ENCODE results near the gene FAM120A. TPM values are rescaled to one million over a fixed set of nuclear protein-coding genes. Genes with fewer than 3 reads are reported as not detected.

The FAM120A gene
- total and polyA plus RNA-seq, 7 donors: 37.9 to 126 (median 70.1) TPM

DNA sequence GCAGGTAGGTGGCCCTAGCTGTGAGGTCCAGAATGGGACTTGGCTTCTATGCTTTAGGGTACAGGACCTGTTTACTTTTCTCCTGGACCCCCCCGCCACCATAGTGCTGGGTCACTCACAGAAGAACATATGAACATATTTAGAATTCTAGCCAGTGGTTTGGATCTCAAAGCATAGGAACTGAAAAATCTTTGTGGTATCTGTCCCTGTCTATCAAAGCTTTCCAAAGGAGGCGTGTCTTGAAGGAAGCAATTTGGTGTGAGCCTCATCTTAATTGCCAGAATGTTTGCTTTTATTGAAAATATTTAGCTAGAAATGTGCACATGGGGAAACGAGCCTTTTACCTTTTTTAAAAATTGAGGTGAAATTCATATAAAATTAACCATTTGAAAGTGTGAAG, 131.1 kb downstream of the FAM120A start:
- TF ChIP-seq, protein P1, sequence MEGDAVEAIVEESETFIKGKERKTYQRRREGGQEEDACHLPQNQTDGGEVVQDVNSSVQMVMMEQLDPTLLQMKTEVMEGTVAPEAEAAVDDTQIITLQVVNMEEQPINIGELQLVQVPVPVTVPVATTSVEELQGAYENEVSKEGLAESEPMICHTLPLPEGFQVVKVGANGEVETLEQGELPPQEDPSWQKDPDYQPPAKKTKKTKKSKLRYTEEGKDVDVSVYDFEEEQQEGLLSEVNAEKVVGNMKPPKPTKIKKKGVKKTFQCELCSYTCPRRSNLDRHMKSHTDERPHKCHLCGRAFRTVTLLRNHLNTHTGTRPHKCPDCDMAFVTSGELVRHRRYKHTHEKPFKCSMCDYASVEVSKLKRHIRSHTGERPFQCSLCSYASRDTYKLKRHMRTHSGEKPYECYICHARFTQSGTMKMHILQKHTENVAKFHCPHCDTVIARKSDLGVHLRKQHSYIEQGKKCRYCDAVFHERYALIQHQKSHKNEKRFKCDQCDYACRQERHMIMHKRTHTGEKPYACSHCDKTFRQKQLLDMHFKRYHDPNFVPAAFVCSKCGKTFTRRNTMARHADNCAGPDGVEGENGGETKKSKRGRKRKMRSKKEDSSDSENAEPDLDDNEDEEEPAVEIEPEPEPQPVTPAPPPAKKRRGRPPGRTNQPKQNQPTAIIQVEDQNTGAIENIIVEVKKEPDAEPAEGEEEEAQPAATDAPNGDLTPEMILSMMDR (IDR thresholded peaks at IDR 0.05): no peak
- WGBS, 3 donors: 66 to 86% (median 70%) methylated on average over 3 of the region's 3 CpGs
- DNase-seq: no peak
- no peak overlapping the region for H3K27ac ChIP-seq
- no peak overlapping the region for H3K4me3 ChIP-seq
- intact Hi-C loops (cut with DNase I): no loop called here
- H3K36me3 ChIP-seq (ENCODE audit: insufficient read depth in 1 of 2, low read depth in 1 of 2): no peaks in the 10 kb centered on the region
- peaks cover 65% of the 10 kb centered on the region for H3K4me1 ChIP-seq
- no peaks in the 10 kb centered on the region for H3K27me3 ChIP-seq (ENCODE audit: insufficient read depth in 3 of 3, low read length in 2 of 3)
- no peak for ATAC-seq
- H3K9me3 ChIP-seq: no peaks in the 10 kb centered on the region

DNA sequence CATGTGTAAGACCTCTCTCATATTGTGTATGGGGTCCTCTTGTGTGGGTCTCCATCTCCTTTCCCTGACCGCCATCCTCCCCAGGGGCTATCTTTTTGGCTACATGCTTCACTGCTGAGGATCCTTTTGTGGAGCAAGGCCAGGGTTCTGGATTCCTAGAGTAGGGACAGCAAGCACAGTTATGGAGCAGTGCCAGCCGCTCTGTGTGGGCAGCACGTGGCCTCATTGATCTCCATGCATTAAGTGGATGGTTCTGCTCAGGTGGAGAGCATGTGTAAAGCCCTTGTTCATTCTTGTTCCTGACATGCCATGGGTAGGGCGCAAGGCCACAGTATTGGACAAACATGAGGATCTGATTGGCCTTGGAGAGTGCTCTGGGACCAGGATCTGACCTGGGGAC, 133.8 kb downstream of the FAM120A start:
- no peaks in the 10 kb centered on the region for H3K9me3 ChIP-seq
- 85 to 96% (median 90%) methylated on average over 4 of the region's 4 CpGs for WGBS, 3 donors
- no peaks in the 10 kb centered on the region for H3K36me3 ChIP-seq (ENCODE audit: insufficient read depth in 1 of 2, low read depth in 1 of 2)
- H3K4me1 ChIP-seq: peaks cover 61% of the 10 kb centered on the region
- TF ChIP-seq, protein P1 (IDR thresholded peaks at IDR 0.05): no peak
- ATAC-seq (no peak), DNase-seq (no peak)
- intact Hi-C loops (cut with DNase I): no loop called here
- no peaks in the 10 kb centered on the region for H3K27me3 ChIP-seq (ENCODE audit: insufficient read depth in 3 of 3, low read length in 2 of 3)
- H3K27ac ChIP-seq: no peak overlapping the region
- no peak overlapping the region for H3K4me3 ChIP-seq

DNA sequence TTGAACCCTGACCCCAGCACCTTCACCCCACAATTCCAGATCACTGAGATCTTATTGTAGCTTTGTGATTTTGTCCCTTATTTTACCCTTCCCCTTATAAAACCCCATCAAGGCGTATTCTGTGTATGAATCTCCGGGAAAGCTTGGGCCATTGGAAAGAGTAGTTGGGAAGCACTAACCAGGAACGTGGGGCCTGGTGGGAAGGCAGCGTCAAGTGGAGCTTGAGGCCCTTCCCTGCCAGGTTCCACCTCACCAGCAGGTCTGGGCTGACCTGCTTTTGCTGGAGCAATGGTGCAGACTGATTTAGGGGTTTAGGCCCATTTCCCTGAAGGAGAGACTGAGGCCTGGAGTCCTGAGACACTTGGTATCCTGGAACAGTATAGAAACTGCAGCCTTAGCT, 134.2 kb downstream of the FAM120A start:
- Histone ChIP-seq H3K9me3 (no peaks in the 10 kb centered on the region), H3K36me3 (ENCODE audit: insufficient read depth in 1 of 2, low read depth in 1 of 2) (no peaks in the 10 kb centered on the region), H3K27me3 (ENCODE audit: insufficient read depth in 3 of 3, low read length in 2 of 3) (no peaks in the 10 kb centered on the region), H3K27ac (no peak overlapping the region), H3K4me3 (no peak overlapping the region), H3K4me1 (peaks cover 60% of the 10 kb centered on the region)
- TF ChIP-seq, protein P1 (IDR thresholded peaks at IDR 0.05): no peak
- no peak for ATAC-seq
- DNase-seq: no peak
- 95 to 98% (median 97%) methylated on average over 4 of the region's 4 CpGs for WGBS, 3 donors
- intact Hi-C loops (cut with DNase I): no loop called here

GRCh38 chr9:93586290-93587057, 135.0 kb downstream of the FAM120A start:
- H3K27me3 ChIP-seq (ENCODE audit: insufficient read depth in 3 of 3, low read length in 2 of 3): no peaks in the 10 kb centered on the region
- no peak overlapping the region for H3K4me3 ChIP-seq
- 44 to 72% (median 48%) methylated on average over 13 of the region's 13 CpGs for WGBS, 3 donors
- intact Hi-C loops (cut with DNase I): no loop called here
- no peaks in the 10 kb centered on the region for H3K36me3 ChIP-seq (ENCODE audit: insufficient read depth in 1 of 2, low read depth in 1 of 2)
- H3K9me3 ChIP-seq: no peaks in the 10 kb centered on the region
- no peak overlapping the region for H3K27ac ChIP-seq
- DNase-seq (peak in 1 of 2 donors; percentile 70), ATAC-seq (peak in 3 of 4 donors; percentile 53 to 79 (median 77))
- TF ChIP-seq, protein P1 (IDR thresholded peaks at IDR 0.05): no peak
- peaks cover 52% of the 10 kb centered on the region for H3K4me1 ChIP-seq

- DNase-seq: peak in 1 of 2 donors; percentile 41
- no peak overlapping the region for H3K27ac ChIP-seq
- WGBS, 3 donors: 93 to 95% (median 95%) methylated on average over 7 of the region's 7 CpGs
- no peaks in the 10 kb centered on the region for H3K36me3 ChIP-seq (ENCODE audit: insufficient read depth in 1 of 2, low read depth in 1 of 2)
- TF ChIP-seq, protein P1 (IDR thresholded peaks at IDR 0.05): no peak
- peak in 1 of 4 donors; percentile 6 for ATAC-seq
- no peaks in the 10 kb centered on the region for H3K9me3 ChIP-seq
- peaks cover 46% of the 10 kb centered on the region for H3K4me1 ChIP-seq
- H3K27me3 ChIP-seq (ENCODE audit: insufficient read depth in 3 of 3, low read length in 2 of 3): no peaks in the 10 kb centered on the region
- intact Hi-C loops (cut with DNase I): no loop called here
- no peak overlapping the region for H3K4me3 ChIP-seq
Measured at GRCh38 chr9:93587284-93587650, 135.8 kb downstream of the FAM120A start.

All from psoas muscle (tissue), 8 donors.